ENCODE results near the gene OR51B4. TPM values are rescaled to one million over a fixed set of nuclear protein-coding genes. Genes with fewer than 3 reads are reported as not detected.
"Not testable (repeated sequence)": the region's sequence is repeated elsewhere in the genome, so short reads cannot be mapped to it uniquely, and the experiment has no call there.

The OR51B4 gene
- polyA plus RNA-seq, 2 of the 4 experiments (the other 2 are of a cell fraction), result not detected

DNA sequence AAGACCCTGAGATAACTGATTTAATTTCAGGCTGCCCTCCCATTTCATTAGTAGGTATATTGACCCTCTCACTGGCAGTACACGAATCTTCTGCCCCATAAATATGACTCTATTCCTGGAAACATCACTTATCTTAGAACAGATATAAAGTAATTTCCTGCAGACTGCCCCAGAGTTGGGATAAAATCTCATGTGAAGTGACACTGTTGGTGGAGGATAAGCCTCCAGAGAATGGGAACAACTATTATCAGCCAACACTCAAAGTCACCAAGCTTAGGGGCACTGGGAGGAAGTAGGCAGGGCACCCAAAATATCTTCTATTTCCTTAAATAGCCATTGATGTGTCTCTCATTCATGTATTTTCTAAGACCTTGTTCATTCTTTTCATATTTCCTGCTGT lies 33.4 kb upstream of the OR51B4 start:
- H3K4me2 ChIP-seq, result no peak overlapping the region
- H3K4me3 ChIP-seq, result no peak overlapping the region
- H3K4me1 ChIP-seq, result no peaks in the 10 kb centered on the region
- H3K27ac ChIP-seq, result no peak overlapping the region
- CTCF ChIA-PET, result interaction anchor here (0.5 kb wide), 1 partner anchor 1042 kb away, joined by 4 read pairs; no protein-coding TSS in a partner anchor
- no peaks in the 10 kb centered on the region for H3K9me3 ChIP-seq
- no peak for ATAC-seq
- POLR2A ChIA-PET, result no interaction called here
- no peak for FAIRE-seq
- WGBS (ENCODE audit: missing lambda C conversion rate), result 0% methylated on average over 1 of the region's 1 CpG
- DNase-seq (ENCODE audit: low read depth in 1 of 2, low spot score in 1 of 2), result no peak
- no peak for TF ChIP-seq POLR2A (IDR thresholded peaks at IDR 0.05; ENCODE audit: low read length)
- TF ChIP-seq HDAC2 (IDR thresholded peaks at IDR 0.05), result no peak
- no peak for TF ChIP-seq CHD2 (IDR thresholded peaks at IDR 0.05; ENCODE audit: low read length, partially characterized antibody)
- no peak for TF ChIP-seq RARB (CRISPR knock-in tag; IDR thresholded peaks at IDR 0.05)

DNA sequence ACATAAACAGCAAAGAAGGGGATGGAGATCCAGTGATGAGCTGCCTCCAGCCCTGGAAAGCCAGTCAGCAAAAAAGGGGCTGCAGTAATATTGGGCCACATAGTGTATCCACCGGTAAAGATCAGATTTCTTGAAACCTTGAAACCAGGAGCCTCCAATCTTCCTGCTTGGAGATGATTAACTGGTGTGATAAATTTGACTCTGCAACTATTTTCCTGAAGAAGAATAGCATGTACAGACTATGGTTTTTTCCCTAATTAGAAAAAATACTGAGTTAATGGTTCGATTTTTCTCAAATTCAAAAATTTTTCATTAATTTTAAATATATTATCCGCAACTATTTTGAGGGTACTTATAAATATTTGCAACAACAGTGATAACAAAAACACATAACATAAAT lies 22.5 kb upstream of the OR51B4 start, which contains the start of gene OR51B2:
OR51B2 (minus strand) TSS at position 101 of the 400 bp plus-strand sequence; CDS start at position 101, 0 bp downstream.
- CTCF ChIA-PET, result no interaction called here
- Histone ChIP-seq H3K9me3 (no peaks in the 10 kb centered on the region), H3K4me1 (no peaks in the 10 kb centered on the region), H3K27ac (no peak within 1 kb of the TSS), H3K4me2 (no peak within 1 kb of the TSS), H3K4me3 (no peak within 1 kb of the TSS)
- FAIRE-seq (no peak), ATAC-seq (no peak), DNase-seq (ENCODE audit: low read depth in 1 of 2, low spot score in 1 of 2) (no peak)
- 19% methylated on average over 3 of the region's 3 CpGs for WGBS (ENCODE audit: missing lambda C conversion rate)
- TF ChIP-seq NFE2L2 (conservative IDR thresholded peaks at IDR 0.05; ENCODE audit: low read length) (no peak), RCOR1 (IDR thresholded peaks at IDR 0.05; ENCODE audit: low read depth, low read length) (no peak), RFX5 (IDR thresholded peaks at IDR 0.05) (no peak), PHF8 (IDR thresholded peaks at IDR 0.05; ENCODE audit: borderline replicate concordance, low read depth) (no peak), ESRRA (IDR thresholded peaks at IDR 0.05; ENCODE audit: borderline replicate concordance, low read length) (no peak), ZSCAN20 (CRISPR knock-in tag; IDR thresholded peaks at IDR 0.05) (no peak), ZNF302 (CRISPR knock-in tag; IDR thresholded peaks at IDR 0.05) (no peak), TP53 (CRISPR knock-in tag; IDR thresholded peaks at IDR 0.05) (no peak), POLR2A (IDR thresholded peaks at IDR 0.05; ENCODE audit: low read length) (no peak), BCL3 (IDR thresholded peaks at IDR 0.05) (no peak), FOSB (CRISPR knock-in tag; IDR thresholded peaks at IDR 0.05) (no peak), JUN (IDR thresholded peaks at IDR 0.05) (no peak), TFCP2L1 (CRISPR knock-in tag; IDR thresholded peaks at IDR 0.05) (no peak), RAD21 (conservative IDR thresholded peaks at IDR 0.05 in 1 of 2, IDR thresholded peaks at IDR 0.05 in 1 of 2) (no peak), JUNB (IDR thresholded peaks at IDR 0.05) (no peak)
- TF ChIP-seq, protein P1, sequence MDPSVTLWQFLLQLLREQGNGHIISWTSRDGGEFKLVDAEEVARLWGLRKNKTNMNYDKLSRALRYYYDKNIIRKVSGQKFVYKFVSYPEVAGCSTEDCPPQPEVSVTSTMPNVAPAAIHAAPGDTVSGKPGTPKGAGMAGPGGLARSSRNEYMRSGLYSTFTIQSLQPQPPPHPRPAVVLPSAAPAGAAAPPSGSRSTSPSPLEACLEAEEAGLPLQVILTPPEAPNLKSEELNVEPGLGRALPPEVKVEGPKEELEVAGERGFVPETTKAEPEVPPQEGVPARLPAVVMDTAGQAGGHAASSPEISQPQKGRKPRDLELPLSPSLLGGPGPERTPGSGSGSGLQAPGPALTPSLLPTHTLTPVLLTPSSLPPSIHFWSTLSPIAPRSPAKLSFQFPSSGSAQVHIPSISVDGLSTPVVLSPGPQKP (IDR thresholded peaks at IDR 0.05; ENCODE audit: low read depth, low read length), result no peak
- POLR2A ChIA-PET, result no interaction called here

DNA sequence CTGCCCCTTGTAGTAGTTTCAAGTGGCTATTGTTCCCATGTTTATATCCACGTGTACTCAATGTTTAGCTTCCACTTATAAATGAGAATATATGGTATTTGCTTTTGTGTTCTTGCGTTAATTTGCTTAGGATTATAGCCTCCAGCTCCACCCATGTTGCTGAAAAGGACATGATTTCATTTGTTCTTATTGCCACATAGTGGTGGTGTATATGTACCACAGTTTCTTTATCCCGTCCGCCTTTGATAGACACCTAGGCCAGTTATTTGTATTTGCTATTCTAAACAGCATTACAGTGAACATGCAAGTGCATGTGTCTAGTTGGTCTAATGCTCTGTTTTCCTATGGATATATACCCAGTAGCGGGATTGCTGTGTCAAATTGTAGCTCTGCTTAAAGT lies 15.5 kb upstream of the OR51B4 start:
- ChIA-PET POLR2A (no interaction called here), CTCF (interaction anchor here (2.1 kb wide), 1 partner anchor 27 kb away, joined by 7 read pairs; no protein-coding TSS in a partner anchor)
- no peak for DNase-seq (ENCODE audit: low read depth in 1 of 2, low spot score in 1 of 2)
- Histone ChIP-seq H3K4me1 (no peaks in the 10 kb centered on the region), H3K27ac (no peak overlapping the region), H3K4me2 (no peak overlapping the region), H3K9me3 (no peaks in the 10 kb centered on the region), H3K4me3 (no peak overlapping the region)
- no peak for FAIRE-seq
- TF ChIP-seq RAD21 (conservative IDR thresholded peaks at IDR 0.05 in 1 of 2, IDR thresholded peaks at IDR 0.05 in 1 of 2) (peak in 1 of 2 experiments; percentile 8; a peak in 1 of 5 replicates), ZFP36 (IDR thresholded peaks at IDR 0.05; ENCODE audit: borderline replicate concordance, partially characterized antibody) (no peak)
- ATAC-seq, result peak in 1 of 2 experiments; percentile 47; a peak in 2 of 6 replicates
- WGBS (ENCODE audit: missing lambda C conversion rate), result 19% methylated on average over 5 of the region's 5 CpGs

GRCh38 chr11:5313326-5314023 lies 11.7 kb upstream of the OR51B4 start:
- POLR2A ChIA-PET; H3K4me1 ChIP-seq; H3K4me3 ChIP-seq; FAIRE-seq; DNase-seq (ENCODE audit: low read depth in 1 of 2, low spot score in 1 of 2); H3K27ac ChIP-seq; CTCF ChIA-PET; H3K4me2 ChIP-seq; ATAC-seq; H3K9me3 ChIP-seq: not testable (repeated sequence)
- WGBS (ENCODE audit: missing lambda C conversion rate), result 30% methylated on average over 3 of the region's 3 CpGs

Data from A549 (cell line).